ENCODE results near the gene CHD2. TPM values are rescaled to one million over a fixed set of nuclear protein-coding genes. Genes with fewer than 3 reads are reported as not detected.
"Not testable (repeated sequence)": the region's sequence is repeated elsewhere in the genome, so short reads cannot be mapped to it uniquely, and the experiment has no call there.

CHD2 gene
- total RNA-seq, 1 donor from 2014 or later: 61.2 TPM

DNA sequence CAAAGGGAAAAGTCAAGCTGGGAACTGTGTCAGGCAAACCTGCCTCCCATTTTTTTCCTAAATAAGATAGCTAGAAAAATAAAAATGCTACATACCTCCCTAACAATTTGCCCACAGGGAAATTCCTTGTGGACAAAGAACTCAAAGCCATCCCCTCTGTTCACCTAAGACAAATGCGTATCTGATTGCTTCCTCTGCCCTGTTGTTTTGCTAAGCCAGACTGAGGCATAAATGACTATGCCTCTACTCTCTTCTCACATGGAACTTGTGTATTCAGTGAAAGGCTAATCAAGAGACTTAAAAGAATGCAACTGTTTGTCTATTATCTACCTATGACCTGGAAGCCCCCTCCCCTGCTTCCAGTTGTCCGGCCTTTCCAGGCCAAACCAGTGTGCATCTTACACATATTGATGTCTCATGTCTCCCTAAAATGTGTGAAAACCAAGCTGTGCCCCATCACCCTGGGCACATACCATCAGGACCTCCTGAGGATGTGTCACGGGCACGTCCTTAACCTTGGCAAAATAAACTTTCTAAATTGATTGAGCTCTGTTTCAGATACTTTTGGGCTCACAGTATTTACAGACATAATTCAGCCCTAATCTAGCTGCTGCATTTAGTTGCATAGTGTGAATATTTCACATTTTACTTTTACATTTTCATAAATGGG is 15.8 kb downstream of the CHD2 start:
- Histone ChIP-seq H3K9me3 (no peaks in the 10 kb centered on the region), H3K36me3 (no peaks in the 10 kb centered on the region), H3K27me3 (no peaks in the 10 kb centered on the region), H3K4me3 (no peak overlapping the region), H3K27ac (peak overlapping the region; percentile 96 to 97), H3K4me1 (peaks cover 10 to 85% of the 10 kb centered on the region in 2 donors)
- no peak for DNase-seq (ENCODE audit: low spot score in 2 of 2)
- TF ChIP-seq CTCF (IDR thresholded peaks at IDR 0.05): no peak
- intact Hi-C loops (cut with DNase I): loop anchor here (5.0 kb wide), 2 partner anchors 34 to 401 kb away; no protein-coding TSS in a partner anchor

- no peaks in the 10 kb centered on the region for H3K9me3 ChIP-seq
- no peaks in the 10 kb centered on the region for H3K27me3 ChIP-seq
- peak; percentile 75 to 92 (median 88) for TF ChIP-seq CTCF (IDR thresholded peaks at IDR 0.05)
- peaks cover 9 to 91% of the 10 kb centered on the region in 2 donors for H3K4me1 ChIP-seq
- intact Hi-C loops (cut with DNase I): loop anchor here (1.0 to 5.0 kb wide), 5 partner anchors 36 to 399 kb away; no protein-coding TSS in a partner anchor
- peak; percentile 79 to 98 for DNase-seq (ENCODE audit: low spot score in 2 of 2)
- no peaks in the 10 kb centered on the region for H3K36me3 ChIP-seq
- H3K4me3 ChIP-seq: peak overlapping the region; percentile 7 to 42
- H3K27ac ChIP-seq: peak overlapping the region; percentile 96 to 97
Measured at GRCh38 chr15:92917598-92918407, 17.7 kb downstream of the CHD2 start.

DNA sequence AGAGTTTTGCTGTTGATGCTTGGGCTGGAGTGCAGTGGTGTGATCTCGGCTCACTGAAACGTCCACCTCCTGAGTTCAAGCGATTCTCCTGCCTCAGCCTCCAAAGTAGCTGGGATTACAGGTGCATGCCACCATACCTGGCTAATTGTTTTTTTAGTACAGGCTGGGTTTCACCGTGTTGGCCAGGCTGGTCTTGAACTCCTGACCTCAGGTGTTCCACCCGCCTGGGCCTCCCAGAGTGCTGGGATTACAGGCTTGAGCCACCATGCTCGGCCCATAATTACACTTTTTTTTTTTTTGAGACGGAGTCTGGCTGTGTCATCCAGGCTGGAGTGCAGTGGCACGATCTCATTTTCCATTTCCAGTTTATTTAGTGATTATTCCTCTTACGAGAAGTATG is 18.8 kb downstream of the CHD2 start:
- intact Hi-C loops (cut with DNase I): loop anchor here (2.0 to 5.0 kb wide), 4 partner anchors 37 to 398 kb away; no protein-coding TSS in a partner anchor
- peak overlapping the region; percentile 96 to 97 for H3K27ac ChIP-seq

GRCh38 chr15:92920595-92921161 is 20.6 kb downstream of the CHD2 start:
- TF ChIP-seq CTCF (IDR thresholded peaks at IDR 0.05): no peak
- peaks cover 7 to 14% of the 10 kb centered on the region in 2 donors for H3K36me3 ChIP-seq
- peaks cover 6 to 71% of the 10 kb centered on the region in 2 donors for H3K4me1 ChIP-seq
- H3K4me3 ChIP-seq: peak overlapping the region in 1 of 2 donors; percentile 2
- DNase-seq (ENCODE audit: low spot score in 2 of 2): no peak
- intact Hi-C loops (cut with DNase I): loop anchor here (10.0 kb wide), 1 partner anchor 94 kb away; no protein-coding TSS in a partner anchor
- H3K27ac ChIP-seq: peak overlapping the region; percentile 27 to 69
- H3K27me3 ChIP-seq: no peaks in the 10 kb centered on the region
- H3K9me3 ChIP-seq: no peaks in the 10 kb centered on the region

More for the DNA sequence above, 18.8 kb downstream of the CHD2 start:
- DNase-seq (ENCODE audit: low spot score in 2 of 2); H3K36me3 ChIP-seq; H3K27me3 ChIP-seq; H3K9me3 ChIP-seq: not testable (repeated sequence)
- peak overlapping the region in 1 of 2 donors; percentile 42 for H3K4me3 ChIP-seq
- H3K4me1 ChIP-seq: peaks cover 6 to 85% of the 10 kb centered on the region in 2 donors

DNA sequence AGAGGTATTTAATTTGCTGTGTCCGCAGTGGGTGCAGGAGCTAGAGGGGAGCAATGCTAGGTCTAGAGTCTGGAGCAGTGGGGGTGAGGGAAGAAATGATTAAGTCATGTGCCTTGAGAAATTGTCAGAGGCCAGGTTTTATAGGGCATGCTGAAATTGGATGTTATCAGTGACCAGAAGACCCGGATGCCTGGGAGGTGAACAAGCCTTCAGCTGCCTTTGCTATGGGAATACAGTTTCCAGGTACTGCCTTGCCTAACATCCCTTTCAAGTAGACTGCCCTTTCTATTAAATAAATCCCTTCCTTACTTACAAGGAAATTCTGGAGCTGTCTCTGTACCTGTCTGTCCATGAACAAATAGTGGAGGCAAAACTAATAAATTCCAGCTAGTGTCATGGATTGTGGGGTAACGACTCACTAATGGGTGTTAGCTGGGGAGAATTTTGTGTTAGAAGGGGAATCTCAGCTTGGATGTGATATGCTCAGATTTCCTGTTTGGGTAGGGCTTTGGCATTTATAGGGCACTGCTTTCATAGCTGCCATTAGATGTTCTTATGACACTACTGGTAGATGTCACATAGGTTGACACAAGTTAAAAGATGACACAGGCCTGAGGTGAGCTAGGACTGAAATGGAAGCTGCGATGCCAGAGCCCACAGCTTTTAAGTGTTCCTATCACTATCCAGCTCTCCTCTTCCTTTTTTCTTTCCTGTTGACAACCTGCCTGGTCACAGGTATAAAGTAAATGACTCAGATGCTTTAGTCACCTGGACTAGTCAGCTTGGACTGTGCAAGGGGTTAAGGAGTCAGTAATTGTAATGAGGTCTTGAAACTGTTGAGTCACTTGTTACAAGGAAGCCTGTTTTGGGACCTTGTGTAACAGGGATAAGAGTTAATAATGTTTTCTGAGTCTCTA is 21.3 kb downstream of the CHD2 start:
- intact Hi-C loops (cut with DNase I): loop anchor here (10.0 kb wide), 1 partner anchor 93 kb away; no protein-coding TSS in a partner anchor
- H3K4me1 ChIP-seq: peaks cover 6 to 63% of the 10 kb centered on the region in 2 donors
- peak overlapping the region in 1 of 2 donors; percentile 2 for H3K4me3 ChIP-seq

More for the DNA sequence above, 21.3 kb downstream of the CHD2 start:
- Histone ChIP-seq H3K27me3 (no peaks in the 10 kb centered on the region), H3K36me3 (peaks cover 14 to 21% of the 10 kb centered on the region in 2 donors), H3K27ac (peak overlapping the region; percentile 27 to 69), H3K9me3 (no peaks in the 10 kb centered on the region)
- no peak for TF ChIP-seq CTCF (IDR thresholded peaks at IDR 0.05)
- DNase-seq (ENCODE audit: low spot score in 2 of 2): no peak
